Astrocyte (in vitro differentiated cells and primary cell): ENCODE measurements around the gene AKAP13. TPM values are rescaled to one million over a fixed set of nuclear protein-coding genes. Genes with fewer than 3 reads are reported as not detected.
"Not testable (repeated sequence)": the region's sequence is repeated elsewhere in the genome, so short reads cannot be mapped to it uniquely, and the experiment has no call there.

ENCODE experiments used
- DNase-seq: peaks from one replicate; pipeline ENCODE4 v3.0.0-alpha.2; 2010; ENCODE audit warnings: low read depth
- FAIRE-seq: peaks from 2 replicates; lab custom pipeline; 2011; peaks lifted over from hg19 to GRCh38; lab: Jason Lieb, UNC
- H2AFZ ChIP-seq: 2 replicates; pipeline ENCODE4 v1.6.0; 2012; ENCODE audit warnings: low read depth, low read length, inconsistent platforms
- H3K27ac ChIP-seq: 2 replicates; pipeline ENCODE4 v1.5.1; 2011; ENCODE audit warnings: low read depth, low read length, inconsistent platforms
- H3K27me3 ChIP-seq: 2 replicates; pipeline ENCODE4 v1.6.0; 2011; ENCODE audit warnings: low read length, inconsistent platforms; ENCODE audit not compliant: insufficient read depth
- H3K36me3 ChIP-seq: 2 replicates; pipeline ENCODE4 v1.5.1; 2011; ENCODE audit warnings: low read length, inconsistent platforms; ENCODE audit not compliant: insufficient read depth
- H3K4me1 ChIP-seq: 2 replicates; pipeline ENCODE4 v1.5.1; 2011; ENCODE audit warnings: low read length, inconsistent platforms; ENCODE audit not compliant: insufficient read depth
- H3K4me2 ChIP-seq: 2 replicates; pipeline ENCODE4 v1.6.0; 2012; ENCODE audit warnings: low read length, inconsistent platforms
- H3K4me3 ChIP-seq: 2 replicates; pipeline ENCODE4 v1.5.1; 2011; ENCODE audit warnings: low read depth, mild to moderate bottlenecking, low read length, inconsistent platforms; ENCODE audit not compliant: insufficient read depth
- H3K79me2 ChIP-seq: 2 replicates; pipeline ENCODE4 v1.6.0; 2012; ENCODE audit warnings: mild to moderate bottlenecking, low read length, inconsistent platforms; ENCODE audit not compliant: insufficient read depth
- H3K9ac ChIP-seq: 2 replicates; pipeline ENCODE4 v1.6.0; 2012; ENCODE audit warnings: mild to moderate bottlenecking, low read length, inconsistent platforms
- H3K9me3 ChIP-seq: 2 replicates; pipeline ENCODE4 v1.5.1; 2012; ENCODE audit warnings: low read depth, mild to moderate bottlenecking, low read length, inconsistent platforms; ENCODE audit not compliant: insufficient read depth
- H4K20me1 ChIP-seq: 2 replicates; pipeline ENCODE4 v1.6.0; 2012; ENCODE audit warnings: low read length, inconsistent platforms; ENCODE audit not compliant: insufficient read depth
- H3K27ac Mint-ChIP-seq: one replicate; pipeline ENCODE4 v1.8.0; 2021; ENCODE audit warnings: mild to moderate bottlenecking, mixed read lengths; ENCODE audit not compliant: unreplicated experiment
- H3K27me3 Mint-ChIP-seq: one replicate; pipeline ENCODE4 v1.8.0; 2021; ENCODE audit warnings: low read depth, mixed read lengths; ENCODE audit not compliant: unreplicated experiment
- H3K36me3 Mint-ChIP-seq: one replicate; pipeline ENCODE4 v1.8.0; 2021; ENCODE audit warnings: low read depth, mixed read lengths; ENCODE audit not compliant: unreplicated experiment
- H3K4me1 Mint-ChIP-seq: one replicate; pipeline ENCODE4 v1.8.0; 2021; ENCODE audit warnings: low read depth, mixed read lengths; ENCODE audit not compliant: unreplicated experiment
- H3K4me3 Mint-ChIP-seq: one replicate; pipeline ENCODE4 v1.8.0; 2021; ENCODE audit warnings: mild to moderate bottlenecking, moderate library complexity, mixed read lengths; ENCODE audit not compliant: unreplicated experiment
- H3K9me3 Mint-ChIP-seq: one replicate; pipeline ENCODE4 v1.8.0; 2021; ENCODE audit warnings: mild to moderate bottlenecking, mixed read lengths; ENCODE audit not compliant: unreplicated experiment
- EZH2 ChIP-seq: IDR thresholded peaks from 2 replicates; pipeline ENCODE4 v1.6.1; 2012; ENCODE audit warnings: mild to moderate bottlenecking, low read length, inconsistent platforms; ENCODE audit not compliant: insufficient read depth
- total RNA-seq: library from RNA; stranded (reverse); gene quantifications from 2 replicates; pipeline ENCODE4 v1.2.1, GENCODE V29; 2021
- TF ChIP-seq, protein P1 (sequence below): IDR thresholded peaks from 2 replicates; pipeline ENCODE4 v1.5.1; 2011; ENCODE audit warnings: low read depth, mild to moderate bottlenecking, inconsistent platforms, low read length, moderate library complexity; ENCODE audit not compliant: insufficient read depth

Gene AKAP13
- total RNA-seq, 1 donor from 2014 or later, result 98.2 TPM

- DNase-seq, result no peak
- Histone ChIP-seq H3K4me3 (no peak overlapping the region), H3K9me3 (no peaks in the 10 kb centered on the region), H3K4me1 (peaks cover 8% of the 10 kb centered on the region), H3K27me3 (no peaks in the 10 kb centered on the region), H3K79me2 (peaks cover 9% of the 10 kb centered on the region), H2AFZ (no peak overlapping the region), H3K27ac (no peak overlapping the region), H4K20me1 (peaks cover 8% of the 10 kb centered on the region), H3K9ac (no peak overlapping the region), H3K4me2 (no peak overlapping the region), H3K36me3 (peaks cover 5% of the 10 kb centered on the region)
- FAIRE-seq, result no peak
- TF ChIP-seq EZH2, result no peak
- TF ChIP-seq, protein P1, sequence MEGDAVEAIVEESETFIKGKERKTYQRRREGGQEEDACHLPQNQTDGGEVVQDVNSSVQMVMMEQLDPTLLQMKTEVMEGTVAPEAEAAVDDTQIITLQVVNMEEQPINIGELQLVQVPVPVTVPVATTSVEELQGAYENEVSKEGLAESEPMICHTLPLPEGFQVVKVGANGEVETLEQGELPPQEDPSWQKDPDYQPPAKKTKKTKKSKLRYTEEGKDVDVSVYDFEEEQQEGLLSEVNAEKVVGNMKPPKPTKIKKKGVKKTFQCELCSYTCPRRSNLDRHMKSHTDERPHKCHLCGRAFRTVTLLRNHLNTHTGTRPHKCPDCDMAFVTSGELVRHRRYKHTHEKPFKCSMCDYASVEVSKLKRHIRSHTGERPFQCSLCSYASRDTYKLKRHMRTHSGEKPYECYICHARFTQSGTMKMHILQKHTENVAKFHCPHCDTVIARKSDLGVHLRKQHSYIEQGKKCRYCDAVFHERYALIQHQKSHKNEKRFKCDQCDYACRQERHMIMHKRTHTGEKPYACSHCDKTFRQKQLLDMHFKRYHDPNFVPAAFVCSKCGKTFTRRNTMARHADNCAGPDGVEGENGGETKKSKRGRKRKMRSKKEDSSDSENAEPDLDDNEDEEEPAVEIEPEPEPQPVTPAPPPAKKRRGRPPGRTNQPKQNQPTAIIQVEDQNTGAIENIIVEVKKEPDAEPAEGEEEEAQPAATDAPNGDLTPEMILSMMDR, result no peak
- Mint-ChIP-seq H3K36me3 (peaks cover 20% of the 10 kb centered on the region), H3K27me3 (no peaks in the 10 kb centered on the region), H3K4me1 (peaks cover 18% of the 10 kb centered on the region), H3K27ac (no peak overlapping the region), H3K9me3 (no peaks in the 10 kb centered on the region), H3K4me3 (no peak overlapping the region)
These were observed 150.7 kb downstream of the AKAP13 start for GRCh38 chr15:85531083-85531482.

DNA sequence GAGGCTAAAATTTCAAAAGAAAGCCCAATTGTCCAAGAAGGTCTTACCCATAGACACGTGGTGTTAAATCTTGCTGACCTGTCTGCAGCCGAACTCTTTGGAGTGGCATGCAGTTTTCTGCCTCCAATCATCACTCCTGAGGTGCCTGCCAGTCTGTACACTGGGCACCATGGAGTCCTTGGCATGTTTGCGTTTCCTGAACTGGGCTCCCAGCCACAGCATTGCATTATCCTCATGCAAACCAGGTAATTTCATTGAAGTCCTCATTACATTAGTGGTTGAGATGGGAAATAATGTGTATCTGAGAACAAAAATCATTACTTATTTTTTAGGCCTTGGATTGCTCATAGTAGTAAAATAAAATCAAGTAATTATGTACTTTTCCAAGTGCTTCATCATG, 152.3 kb downstream of the AKAP13 start:
- H3K4me3 ChIP-seq, result no peak overlapping the region
- Mint-ChIP-seq H3K4me3 (no peak overlapping the region), H3K9me3 (no peaks in the 10 kb centered on the region), H3K4me1 (peaks cover 18% of the 10 kb centered on the region), H3K27me3 (no peaks in the 10 kb centered on the region), H3K27ac (no peak overlapping the region), H3K36me3 (peaks cover 20% of the 10 kb centered on the region)
- no peaks in the 10 kb centered on the region for H3K9me3 ChIP-seq
- DNase-seq (no peak), FAIRE-seq (no peak)
- no peaks in the 10 kb centered on the region for H3K27me3 ChIP-seq
- peaks cover 12% of the 10 kb centered on the region for H3K79me2 ChIP-seq
- H4K20me1 ChIP-seq, result peaks cover 22% of the 10 kb centered on the region
- H2AFZ ChIP-seq, result no peak overlapping the region
- TF ChIP-seq, protein P1, result no peak
- no peak for TF ChIP-seq EZH2
- no peak overlapping the region for H3K9ac ChIP-seq
- H3K36me3 ChIP-seq, result peaks cover 5% of the 10 kb centered on the region
- no peak overlapping the region for H3K4me2 ChIP-seq
- no peak overlapping the region for H3K27ac ChIP-seq
- peaks cover 6% of the 10 kb centered on the region for H3K4me1 ChIP-seq

GRCh38 chr15:85534031-85534430, 153.6 kb downstream of the AKAP13 start:
- no peaks in the 10 kb centered on the region for H3K9me3 Mint-ChIP-seq

DNA sequence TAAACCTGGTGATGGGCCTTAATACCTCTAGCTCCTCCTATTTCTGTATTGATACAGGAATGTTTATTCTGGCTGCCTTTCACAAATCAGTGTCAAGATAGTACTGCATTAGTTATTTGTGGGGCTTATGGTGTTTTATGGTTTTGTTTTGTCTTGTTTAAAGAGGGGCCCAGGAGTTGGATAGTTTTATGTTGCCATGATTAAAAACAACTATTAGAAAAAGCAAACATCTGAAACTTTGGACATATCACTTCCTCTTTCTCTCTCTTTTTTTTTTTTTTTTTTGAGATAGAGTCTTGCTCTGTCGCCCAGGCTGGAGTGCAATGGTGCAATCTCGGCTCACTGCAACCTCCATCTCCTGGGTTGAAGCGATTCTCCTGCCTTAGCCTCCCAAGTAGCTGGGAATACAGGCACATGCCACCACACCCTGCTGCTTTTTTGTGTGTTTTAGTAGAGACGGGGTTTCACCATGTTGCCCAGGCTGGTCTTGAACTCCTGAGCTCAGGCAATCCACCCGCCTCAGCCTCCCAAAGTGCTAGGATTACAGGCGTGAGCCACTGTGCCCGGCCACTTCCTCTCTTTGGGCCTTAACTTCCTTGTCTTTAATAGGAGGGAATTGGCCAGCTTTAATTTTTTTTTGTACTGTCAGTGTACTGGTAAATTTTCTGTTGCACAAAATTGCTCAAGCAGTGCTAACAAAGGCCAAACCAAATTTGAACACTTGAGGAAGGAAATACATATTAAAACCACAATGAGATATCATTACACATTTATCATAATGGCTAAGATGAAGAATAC, 155.3 kb downstream of the AKAP13 start:
- H3K27ac Mint-ChIP-seq, FAIRE-seq: not testable (repeated sequence)
- H3K36me3 Mint-ChIP-seq, result peaks cover 14% of the 10 kb centered on the region

More at GRCh38 chr15:85534031-85534430, 153.6 kb downstream of the AKAP13 start:
- no peak overlapping the region for H3K4me2 ChIP-seq
- H3K4me3 ChIP-seq, result no peak overlapping the region
- no peak overlapping the region for H3K4me3 Mint-ChIP-seq
- peaks cover 27% of the 10 kb centered on the region for H4K20me1 ChIP-seq
- peaks cover 10% of the 10 kb centered on the region for H3K4me1 Mint-ChIP-seq
- FAIRE-seq, result no peak
- H3K79me2 ChIP-seq, result peaks cover 12% of the 10 kb centered on the region
- no peaks in the 10 kb centered on the region for H3K27me3 Mint-ChIP-seq
- H3K9ac ChIP-seq, result no peak overlapping the region
- TF ChIP-seq, protein P1, result no peak
- TF ChIP-seq EZH2, result no peak
- H3K36me3 Mint-ChIP-seq, result peaks cover 20% of the 10 kb centered on the region
- DNase-seq, result no peak
- H3K36me3 ChIP-seq, result peaks cover 5% of the 10 kb centered on the region
- H3K4me1 ChIP-seq, result no peaks in the 10 kb centered on the region
- no peaks in the 10 kb centered on the region for H3K27me3 ChIP-seq
- no peaks in the 10 kb centered on the region for H3K9me3 ChIP-seq
- H3K27ac ChIP-seq, result no peak overlapping the region
- H2AFZ ChIP-seq, result no peak overlapping the region
- H3K27ac Mint-ChIP-seq, result no peak overlapping the region

More for the DNA sequence above, 155.3 kb downstream of the AKAP13 start:
- H3K4me1 ChIP-seq, H3K4me1 Mint-ChIP-seq, H3K4me3 ChIP-seq, H2AFZ ChIP-seq, H3K4me2 ChIP-seq, H3K27ac ChIP-seq, DNase-seq, H3K27me3 Mint-ChIP-seq, H3K36me3 ChIP-seq, H3K9me3 ChIP-seq, H3K27me3 ChIP-seq, H3K4me3 Mint-ChIP-seq, H3K79me2 ChIP-seq, H3K9ac ChIP-seq, H3K9me3 Mint-ChIP-seq: not testable (repeated sequence)
- peaks cover 41% of the 10 kb centered on the region for H4K20me1 ChIP-seq
